A549 (cell line): Measurements from ENCODE around the gene CMTM2. TPM values are rescaled to one million over a fixed set of nuclear protein-coding genes. Genes with fewer than 3 reads are reported as not detected.
"Not testable (repeated sequence)": the region's sequence is repeated elsewhere in the genome, so short reads cannot be mapped to it uniquely, and the experiment has no call there.

ENCODE experiments used
- ATAC-seq, 2 experiments: fragments of 200-7000 bp in 1 of 2; fragments of >200 bp in 1 of 2; cut with Nextera tagmentation in 1 of 2; cut with Tn5 transposase in 1 of 2; 3 replicates each; pipeline versions ENCODE4 v1.8.0 to v1.9.1; 2018 to 2020; ENCODE audit warnings: mild to moderate bottlenecking in 1 of 2, moderate library complexity in 1 of 2
- CTCF ChIA-PET: fragments of 300-600 bp; sonication (Branson Sonifier 250); formaldehyde crosslinking; extraction: SDS; loops from one replicate; lab custom pipeline; 2021; ENCODE audit warnings: antibody characterized with exemption, inconsistent platforms; lab: Yijun Ruan, JAX
- POLR2A ChIA-PET: fragments of 350-600 bp; formaldehyde crosslinking; extraction: SDS; loops from one replicate; lab custom pipeline; 2021; ENCODE audit warnings: antibody characterized with exemption, inconsistent platforms; lab: Yijun Ruan, JAX
- DNase-seq, 2 experiments: peaks; one replicate each; pipeline versions ENCODE4 v3.0.0 to v3.0.0-alpha.2; 2011 to 2016; ENCODE audit warnings: low read depth in 1 of 2, low spot score in 1 of 2
- FAIRE-seq: peaks from 2 replicates; lab custom pipeline; 2011; peaks lifted over from hg19 to GRCh38; lab: Jason Lieb, UNC
- H3K27ac ChIP-seq, 2 experiments: fragments of >200 bp; sonication (Bioruptor Twin); formaldehyde crosslinking; 3 replicates each; pipeline ENCODE4 v1.5.1; 2016 to 2017
- H3K4me1 ChIP-seq: fragments of >200 bp; sonication (Bioruptor Twin); formaldehyde crosslinking; 3 replicates; pipeline ENCODE4 v1.6.1; 2016
- H3K4me2 ChIP-seq: fragments of >200 bp; sonication (Bioruptor Twin); formaldehyde crosslinking; 3 replicates; pipeline ENCODE4 v1.6.1; 2016
- H3K4me3 ChIP-seq: fragments of >200 bp; sonication (Bioruptor Twin); formaldehyde crosslinking; 3 replicates; pipeline ENCODE4 v1.5.1; 2016
- H3K9me3 ChIP-seq: fragments of >200 bp; sonication (Bioruptor Twin); formaldehyde crosslinking; 3 replicates; pipeline ENCODE4 v1.6.1; 2016
- BHLHE40 ChIP-seq: IDR thresholded peaks from 2 replicates; pipeline ENCODE4 v1.6.1; 2012; ENCODE audit warnings: low read depth, low read length, inconsistent platforms
- CBX2 ChIP-seq: fragments of 200-600 bp; sonication (generic); IDR thresholded peaks from 2 replicates; pipeline ENCODE4 v1.6.1; 2016; ENCODE audit warnings: low read depth, mild to moderate bottlenecking, borderline replicate concordance
- CEBPB ChIP-seq, 2 experiments: fragments of >200 bp in 1 of 2; sonication (Bioruptor Twin) in 1 of 2; formaldehyde crosslinking in 1 of 2; IDR thresholded peaks; 2 replicates each; pipeline ENCODE4 v1.6.1; 2012 to 2016
- CHD4 ChIP-seq: fragments of 200-600 bp; sonication (generic); IDR thresholded peaks from 2 replicates; pipeline ENCODE4 v1.6.1; 2016; ENCODE audit warnings: antibody characterized with exemption, mild to moderate bottlenecking, borderline replicate concordance
- EHF ChIP-seq: fragments of 250-450 bp; sonication (Bioruptor Pico); IDR thresholded peaks from 2 replicates; pipeline ENCODE4 v1.5.0; 2020; ENCODE audit warnings: mild to moderate bottlenecking
- EHMT2 ChIP-seq: fragments of 200-600 bp; sonication (generic); IDR thresholded peaks from 2 replicates; pipeline ENCODE4 v1.6.1; 2016; ENCODE audit warnings: antibody characterized with exemption, low read depth, mild to moderate bottlenecking, moderate library complexity
- ELK1 ChIP-seq: fragments of 150-350 bp; IDR thresholded peaks from 2 replicates; pipeline ENCODE4 v1.6.1; 2014; ENCODE audit warnings: low read depth, mild to moderate bottlenecking, low read length
- EP300 ChIP-seq, 2 experiments: fragments of >200 bp; sonication (Bioruptor Twin); formaldehyde crosslinking; IDR thresholded peaks; 2 replicates in 1 of 2; 3 replicates in 1 of 2; pipeline ENCODE4 v1.6.1; 2016 to 2017
- ESRRA ChIP-seq: fragments of 150-350 bp; IDR thresholded peaks from 2 replicates; pipeline ENCODE4 v1.6.1; 2014; ENCODE audit warnings: mild to moderate bottlenecking, low read length, borderline replicate concordance
- FOSB ChIP-seq: fragments of 250-450 bp; sonication (Bioruptor Pico); IDR thresholded peaks from 2 replicates; pipeline ENCODE4 v1.5.0; 2020; ENCODE audit warnings: mild to moderate bottlenecking, moderate library complexity
- HOXA7 ChIP-seq: fragments of 250-450 bp; sonication (Bioruptor Pico); IDR thresholded peaks from 2 replicates; pipeline ENCODE4 v1.5.0; 2020; ENCODE audit warnings: mild to moderate bottlenecking, moderate library complexity
- HOXB13 ChIP-seq: fragments of 250-450 bp; sonication (Bioruptor Pico); IDR thresholded peaks from 2 replicates; pipeline ENCODE4 v1.5.0; 2020; ENCODE audit warnings: low read depth, mild to moderate bottlenecking, moderate library complexity
- JUN ChIP-seq, 2 experiments: fragments of >200 bp; sonication (Bioruptor Twin); formaldehyde crosslinking; IDR thresholded peaks; 2 replicates in 1 of 2; 3 replicates in 1 of 2; pipeline ENCODE4 v1.6.1; 2016 to 2017
- MAFK ChIP-seq: fragments of 450-650 bp; IDR thresholded peaks from 2 replicates; pipeline ENCODE4 v1.6.1; 2014; ENCODE audit not compliant: partially characterized antibody
- MAZ ChIP-seq: fragments of 150-350 bp; IDR thresholded peaks from 2 replicates; pipeline ENCODE4 v1.6.1; 2014; ENCODE audit warnings: antibody characterized with exemption, low read depth, low read length, borderline replicate concordance
- NFE2L2 ChIP-seq: fragments of 150-350 bp; conservative IDR thresholded peaks from 2 replicates; pipeline ENCODE4 v1.6.1; 2014; ENCODE audit warnings: low read length
- NR3C1 ChIP-seq: fragments of >200 bp; sonication (Bioruptor Twin); formaldehyde crosslinking; IDR thresholded peaks from 3 replicates; pipeline ENCODE4 v1.6.1; 2017
- POLR2AphosphoS2 ChIP-seq: conservative IDR thresholded peaks from 2 replicates; pipeline ENCODE4 v1.6.1; 2012; ENCODE audit warnings: low read length, improper control_type of control experiment, inconsistent platforms
- TP53 ChIP-seq: fragments of 250-450 bp; sonication (Bioruptor Pico); IDR thresholded peaks from 2 replicates; pipeline ENCODE4 v1.5.0; 2021; ENCODE audit warnings: mild to moderate bottlenecking, moderate library complexity
- USF2 ChIP-seq: fragments of 450-650 bp; IDR thresholded peaks from 2 replicates; pipeline ENCODE4 v1.6.1; 2014; ENCODE audit warnings: antibody characterized with exemption
- ZNF302 ChIP-seq: fragments of 250-450 bp; sonication (Bioruptor Pico); IDR thresholded peaks from 2 replicates; pipeline ENCODE4 v1.9.0; 2021; ENCODE audit warnings: inconsistent platforms, mild to moderate bottlenecking, moderate library complexity
- ZSCAN20 ChIP-seq: fragments of 250-450 bp; sonication (Bioruptor Pico); IDR thresholded peaks from 2 replicates; pipeline ENCODE4 v1.8.0; 2022; ENCODE audit warnings: mild to moderate bottlenecking, moderate library complexity
- WGBS: methylation state at CpG from one replicate; pipeline ENCODE4 v1.1.6; 2017; ENCODE audit errors: missing lambda C conversion rate; 5-methylcytosine and 5-hydroxymethylcytosine counted together
- polyA plus RNA-seq, 4 experiments: library from polyadenylated mRNA; depleted of rRNA in 3 of 4; stranded (reverse); fragments of >200 nt; fragmentation: RNase III in 1 of 4; extraction: RNeasy Plus Mini Kit Qiagen cat#74134 plus additional on column Dnase treatment in 1 of 4; gene quantifications; 2 replicates in 3 of 4; 3 replicates in 1 of 4; pipeline ENCODE4 v1.2.3, GENCODE V29; 2011 to 2017
- TF ChIP-seq, protein P1 (sequence below): fragments of 250-450 bp; sonication (Bioruptor Pico); IDR thresholded peaks from 2 replicates; pipeline ENCODE4 v1.5.0; 2020; ENCODE audit warnings: low read depth, mild to moderate bottlenecking, moderate library complexity
- TF ChIP-seq, protein P2 (sequence below): IDR thresholded peaks from 2 replicates; pipeline ENCODE4 v1.6.1; 2012; ENCODE audit warnings: low read depth, borderline replicate concordance
- TF ChIP-seq, protein P3 (sequence below): fragments of 200-600 bp; sonication (generic); IDR thresholded peaks from 2 replicates; pipeline ENCODE4 v1.6.1; 2016; ENCODE audit warnings: antibody characterized with exemption, mild to moderate bottlenecking, moderate library complexity

The CMTM2 gene
- polyA plus RNA-seq, 2 of the 4 experiments (the other 2 are of a cell fraction) = 0.15 TPM; not detected in 1

GRCh38 chr16:66623755-66624154 is 44.5 kb downstream of the CMTM2 start:
- ChIA-PET CTCF (interaction anchor here (1.1 to 4.1 kb wide), 6 partner anchors 13 to 244 kb away, joined by 3 to 16 read pairs (median 8); no protein-coding TSS in a partner anchor), POLR2A (no interaction called here)
- H3K4me2 ChIP-seq = no peak overlapping the region
- H3K27ac ChIP-seq = no peak overlapping the region
- TF ChIP-seq EP300 (IDR thresholded peaks at IDR 0.05) (no peak), ELK1 (no peak), HOXB13 (CRISPR knock-in tag) (no peak), MAZ (no peak), TP53 (no peak), EHMT2 (no peak), FOSB (CRISPR knock-in tag) (no peak), POLR2AphosphoS2 (no peak), CBX2 (no peak), NR3C1 (no peak), NFE2L2 (no peak), EHF (CRISPR knock-in tag) (no peak), CHD4 (no peak), MAFK (no peak), USF2 (no peak)
- TF ChIP-seq, protein P1, sequence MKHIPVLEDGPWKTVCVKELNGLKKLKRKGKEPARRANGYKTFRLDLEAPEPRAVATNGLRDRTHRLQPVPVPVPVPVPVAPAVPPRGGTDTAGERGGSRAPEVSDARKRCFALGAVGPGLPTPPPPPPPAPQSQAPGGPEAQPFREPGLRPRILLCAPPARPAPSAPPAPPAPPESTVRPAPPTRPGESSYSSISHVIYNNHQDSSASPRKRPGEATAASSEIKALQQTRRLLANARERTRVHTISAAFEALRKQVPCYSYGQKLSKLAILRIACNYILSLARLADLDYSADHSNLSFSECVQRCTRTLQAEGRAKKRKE (CRISPR knock-in tag) = no peak
- TF ChIP-seq, protein P2, sequence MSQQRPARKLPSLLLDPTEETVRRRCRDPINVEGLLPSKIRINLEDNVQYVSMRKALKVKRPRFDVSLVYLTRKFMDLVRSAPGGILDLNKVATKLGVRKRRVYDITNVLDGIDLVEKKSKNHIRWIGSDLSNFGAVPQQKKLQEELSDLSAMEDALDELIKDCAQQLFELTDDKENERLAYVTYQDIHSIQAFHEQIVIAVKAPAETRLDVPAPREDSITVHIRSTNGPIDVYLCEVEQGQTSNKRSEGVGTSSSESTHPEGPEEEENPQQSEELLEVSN = no peak
- DNase-seq (no peak), ATAC-seq (no peak), FAIRE-seq (no peak)
- 86% methylated on average over 3 of the region's 3 CpGs for WGBS
- no peak overlapping the region for H3K4me3 ChIP-seq
- peaks cover 7% of the 10 kb centered on the region for H3K4me1 ChIP-seq
- no peaks in the 10 kb centered on the region for H3K9me3 ChIP-seq

DNA sequence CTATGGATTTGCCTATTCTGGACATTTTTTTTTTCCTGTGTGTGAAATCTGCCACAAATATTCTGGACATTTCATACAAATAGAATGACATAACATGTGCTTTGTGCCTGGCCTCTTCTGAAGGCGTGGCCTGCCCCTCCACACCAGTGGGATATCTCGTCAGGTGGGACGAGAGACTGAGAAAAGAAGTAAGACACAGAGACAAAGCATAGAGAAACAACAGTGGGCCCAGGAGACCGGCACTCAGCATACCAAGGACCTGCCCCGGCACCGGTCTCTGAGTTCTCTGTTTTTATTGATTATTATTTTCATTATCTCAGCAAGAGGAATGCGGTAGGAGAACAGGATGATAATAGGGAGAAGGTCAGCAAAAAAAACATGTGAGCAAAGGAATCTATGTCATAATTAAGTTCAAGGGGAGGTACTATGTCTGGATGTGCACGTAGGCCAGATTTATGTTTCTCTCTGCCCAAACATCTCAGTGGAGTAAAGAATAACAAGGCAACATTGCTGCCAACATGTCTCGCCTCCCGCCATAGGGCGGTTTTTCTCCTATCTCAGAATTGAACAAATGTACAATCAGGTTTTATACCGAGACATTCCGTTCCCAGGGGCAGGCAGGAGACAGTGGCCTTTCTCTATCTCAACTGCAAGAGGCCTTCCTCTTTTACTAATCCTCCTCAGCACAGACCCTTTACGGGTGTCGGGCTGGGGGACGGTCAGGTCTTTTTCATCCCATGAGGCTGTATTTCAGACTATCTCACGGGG is 48.5 kb downstream of the CMTM2 start:
- H3K4me3 ChIP-seq, H3K9me3 ChIP-seq, ATAC-seq, POLR2A ChIA-PET, FAIRE-seq, H3K4me2 ChIP-seq, DNase-seq, H3K27ac ChIP-seq, CTCF ChIA-PET, H3K4me1 ChIP-seq: not testable (repeated sequence)
- WGBS = 91% methylated on average over 17 of the region's 17 CpGs

DNA sequence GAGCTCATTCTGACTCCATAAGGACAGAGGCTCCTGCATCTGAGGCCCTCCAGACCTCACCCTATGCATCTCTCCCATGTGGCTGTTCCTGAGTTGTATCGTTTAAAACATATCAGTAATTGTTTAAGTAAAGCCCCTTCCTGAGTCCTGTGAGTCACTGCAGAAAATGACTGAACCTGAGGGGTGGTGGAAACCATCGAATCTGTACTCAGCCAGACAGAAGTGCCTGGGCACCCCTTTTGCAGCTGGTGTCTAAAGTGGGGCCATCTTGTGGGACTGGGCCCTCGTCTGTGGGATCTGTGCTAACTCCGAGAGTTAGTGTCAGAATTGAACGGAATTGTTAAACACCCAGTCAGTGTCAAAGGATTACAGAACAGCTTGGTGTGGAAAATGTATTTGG is 50.6 kb downstream of the CMTM2 start:
- ChIA-PET CTCF (interaction anchor here (0.6 to 1.5 kb wide), 4 partner anchors 9 to 49 kb away, joined by 3 to 8 read pairs (median 4); no protein-coding TSS in a partner anchor), POLR2A (no interaction called here)
- H3K27ac ChIP-seq = no peak overlapping the region
- no peak overlapping the region for H3K4me3 ChIP-seq
- H3K9me3 ChIP-seq = no peaks in the 10 kb centered on the region
- ATAC-seq (no peak), DNase-seq (no peak), FAIRE-seq (no peak)
- WGBS = 88% methylated on average over 5 of the region's 5 CpGs
- no peaks in the 10 kb centered on the region for H3K4me1 ChIP-seq
- TF ChIP-seq POLR2AphosphoS2 (no peak), CEBPB (IDR thresholded peaks at IDR 0.05) (no peak), HOXA7 (no peak), ZNF302 (CRISPR knock-in tag) (no peak), ZSCAN20 (no peak), USF2 (no peak), TP53 (no peak), BHLHE40 (no peak), JUN (IDR thresholded peaks at IDR 0.05) (no peak), ESRRA (no peak), NFE2L2 (no peak)
- TF ChIP-seq, protein P3, sequence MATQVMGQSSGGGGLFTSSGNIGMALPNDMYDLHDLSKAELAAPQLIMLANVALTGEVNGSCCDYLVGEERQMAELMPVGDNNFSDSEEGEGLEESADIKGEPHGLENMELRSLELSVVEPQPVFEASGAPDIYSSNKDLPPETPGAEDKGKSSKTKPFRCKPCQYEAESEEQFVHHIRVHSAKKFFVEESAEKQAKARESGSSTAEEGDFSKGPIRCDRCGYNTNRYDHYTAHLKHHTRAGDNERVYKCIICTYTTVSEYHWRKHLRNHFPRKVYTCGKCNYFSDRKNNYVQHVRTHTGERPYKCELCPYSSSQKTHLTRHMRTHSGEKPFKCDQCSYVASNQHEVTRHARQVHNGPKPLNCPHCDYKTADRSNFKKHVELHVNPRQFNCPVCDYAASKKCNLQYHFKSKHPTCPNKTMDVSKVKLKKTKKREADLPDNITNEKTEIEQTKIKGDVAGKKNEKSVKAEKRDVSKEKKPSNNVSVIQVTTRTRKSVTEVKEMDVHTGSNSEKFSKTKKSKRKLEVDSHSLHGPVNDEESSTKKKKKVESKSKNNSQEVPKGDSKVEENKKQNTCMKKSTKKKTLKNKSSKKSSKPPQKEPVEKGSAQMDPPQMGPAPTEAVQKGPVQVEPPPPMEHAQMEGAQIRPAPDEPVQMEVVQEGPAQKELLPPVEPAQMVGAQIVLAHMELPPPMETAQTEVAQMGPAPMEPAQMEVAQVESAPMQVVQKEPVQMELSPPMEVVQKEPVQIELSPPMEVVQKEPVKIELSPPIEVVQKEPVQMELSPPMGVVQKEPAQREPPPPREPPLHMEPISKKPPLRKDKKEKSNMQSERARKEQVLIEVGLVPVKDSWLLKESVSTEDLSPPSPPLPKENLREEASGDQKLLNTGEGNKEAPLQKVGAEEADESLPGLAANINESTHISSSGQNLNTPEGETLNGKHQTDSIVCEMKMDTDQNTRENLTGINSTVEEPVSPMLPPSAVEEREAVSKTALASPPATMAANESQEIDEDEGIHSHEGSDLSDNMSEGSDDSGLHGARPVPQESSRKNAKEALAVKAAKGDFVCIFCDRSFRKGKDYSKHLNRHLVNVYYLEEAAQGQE = no peak
- H3K4me2 ChIP-seq = no peak overlapping the region
